ENCODE measurements around the gene EPHB1. TPM values are rescaled to one million over a fixed set of nuclear protein-coding genes. Genes with fewer than 3 reads are reported as not detected.

The EPHB1 gene
- total RNA-seq, 4 donors from 2014 or later = 2.3 to 5.6 (median 4.6) TPM

DNA sequence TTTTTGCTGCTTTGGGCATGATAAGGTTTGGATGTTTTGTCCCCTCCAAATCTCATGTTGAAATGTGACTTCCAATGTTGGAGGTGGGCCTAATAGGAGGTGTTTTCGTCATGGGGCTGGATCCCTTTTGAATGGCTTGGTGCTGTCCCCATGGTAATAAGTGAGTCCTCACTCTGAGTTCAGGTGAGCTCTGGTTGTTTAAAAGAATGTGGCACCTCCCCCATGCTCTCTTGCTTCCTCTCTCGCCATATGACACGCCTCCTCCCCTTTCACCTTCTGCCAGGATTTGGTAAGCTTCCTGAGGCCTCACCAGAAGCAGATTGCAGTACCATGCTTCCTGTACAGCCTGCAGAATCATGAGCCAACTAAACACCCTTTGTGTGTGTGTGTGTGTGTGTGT, 255.5 kb downstream of the EPHB1 start:
- no peaks in the 10 kb centered on the region for H3K36me3 ChIP-seq
- H3K4me3 ChIP-seq (replicated peaks in 1 of 3) = no peak overlapping the region
- no peaks in the 10 kb centered on the region for H3K9me3 ChIP-seq
- DNase-seq = no peak
- intact Hi-C loops (cut with DNase I) = no loop called here
- no peaks in the 10 kb centered on the region for H3K4me1 ChIP-seq
- TF ChIP-seq CTCF (IDR thresholded peaks at IDR 0.05) (no peak), POLR2A (IDR thresholded peaks at IDR 0.05) (no peak)
- WGBS, 2 donors = 89 to 98% methylated on average over 3 of the region's 3 CpGs
- no peaks in the 10 kb centered on the region for H3K27me3 ChIP-seq
- H3K27ac ChIP-seq = no peak overlapping the region

DNA sequence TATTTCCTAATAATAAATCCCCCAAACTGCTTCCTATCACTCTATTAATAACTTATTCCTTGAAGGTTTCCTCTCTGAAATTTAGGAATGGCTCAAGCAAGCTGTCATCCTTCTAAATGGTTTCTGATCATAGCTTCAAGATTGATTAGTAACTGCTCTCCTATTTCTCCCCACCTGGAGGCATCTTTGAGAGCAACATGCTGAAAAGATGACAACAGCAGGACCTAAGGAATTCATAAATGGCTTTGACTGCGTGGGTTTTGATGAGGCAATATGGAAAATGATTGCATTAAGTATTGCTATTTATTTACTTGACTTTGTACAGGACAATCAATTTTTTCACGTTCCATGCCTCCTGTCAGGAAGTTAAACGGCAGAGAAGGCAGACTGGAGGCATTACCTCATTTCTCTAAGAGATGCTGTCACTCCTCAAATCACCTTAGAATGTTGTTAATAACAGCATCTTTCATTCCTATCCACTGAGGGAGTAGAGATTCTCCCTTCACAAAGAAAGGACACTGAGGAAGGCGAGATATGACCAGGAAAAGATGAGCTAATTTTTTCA, 256.4 kb downstream of the EPHB1 start:
- Histone ChIP-seq H3K27me3 (no peaks in the 10 kb centered on the region), H3K4me3 (replicated peaks in 1 of 3) (no peak overlapping the region), H3K27ac (no peak overlapping the region), H3K36me3 (no peaks in the 10 kb centered on the region), H3K9me3 (no peaks in the 10 kb centered on the region), H3K4me1 (no peaks in the 10 kb centered on the region)
- no peak for DNase-seq
- TF ChIP-seq POLR2A (IDR thresholded peaks at IDR 0.05) = no peak
- intact Hi-C loops (cut with DNase I) = no loop called here
- WGBS, 2 donors = 88 to 91% methylated on average over 4 of the region's 4 CpGs

- WGBS, 2 donors = 89 to 94% methylated on average over 5 of the region's 5 CpGs
- Histone ChIP-seq H3K27ac (no peak overlapping the region), H3K27me3 (no peaks in the 10 kb centered on the region), H3K9me3 (no peaks in the 10 kb centered on the region), H3K4me1 (no peaks in the 10 kb centered on the region), H3K36me3 (no peaks in the 10 kb centered on the region), H3K4me3 (replicated peaks in 1 of 3) (no peak overlapping the region)
- DNase-seq = no peak
- TF ChIP-seq POLR2A (IDR thresholded peaks at IDR 0.05) (no peak), CTCF (IDR thresholded peaks at IDR 0.05) (no peak)
- intact Hi-C loops (cut with DNase I) = no loop called here
Observed at GRCh38 chr3:135055449-135055848, 260.4 kb downstream of the EPHB1 start.

GRCh38 chr3:135056084-135056730, 261.1 kb downstream of the EPHB1 start:
- no peaks in the 10 kb centered on the region for H3K9me3 ChIP-seq
- no peaks in the 10 kb centered on the region for H3K4me1 ChIP-seq
- WGBS, 2 donors = 87% methylated on average over 7 of the region's 7 CpGs
- DNase-seq = no peak
- no peaks in the 10 kb centered on the region for H3K27me3 ChIP-seq
- TF ChIP-seq POLR2A (IDR thresholded peaks at IDR 0.05) = no peak
- no peaks in the 10 kb centered on the region for H3K36me3 ChIP-seq
- H3K4me3 ChIP-seq (replicated peaks in 1 of 3) = no peak overlapping the region
- H3K27ac ChIP-seq = no peak overlapping the region
- intact Hi-C loops (cut with DNase I) = no loop called here

DNA sequence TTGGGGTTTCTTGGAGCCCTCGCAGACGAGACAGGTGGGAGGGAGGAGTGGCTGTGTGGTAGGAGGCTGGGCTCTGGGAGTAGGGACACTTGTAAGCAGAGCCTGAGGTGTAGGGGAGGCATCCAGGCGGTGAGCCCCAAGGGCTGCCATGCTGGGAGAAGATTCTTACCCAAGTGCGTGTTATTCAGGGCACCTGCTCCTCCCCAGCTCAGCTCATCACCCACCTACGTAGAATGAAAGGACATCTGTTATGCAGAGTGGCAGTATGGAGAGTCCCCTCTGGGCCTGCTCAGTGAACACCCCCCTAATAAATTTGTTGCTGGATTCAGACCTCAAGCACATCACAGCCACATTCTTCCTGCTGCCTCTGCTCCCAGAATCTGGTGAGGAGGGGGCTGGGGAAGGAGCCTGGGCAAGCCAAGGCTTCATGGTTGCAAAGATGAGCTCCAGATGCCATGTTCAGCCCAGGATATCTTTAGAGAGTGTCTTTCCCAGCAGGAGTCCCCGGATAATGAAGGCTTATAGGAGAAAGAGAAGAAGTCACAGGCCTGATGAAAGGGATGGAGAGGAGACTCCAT, 261.8 kb downstream of the EPHB1 start:
- 86 to 96% methylated on average over 6 of the region's 6 CpGs for WGBS, 2 donors
- intact Hi-C loops (cut with DNase I) = no loop called here

DNA sequence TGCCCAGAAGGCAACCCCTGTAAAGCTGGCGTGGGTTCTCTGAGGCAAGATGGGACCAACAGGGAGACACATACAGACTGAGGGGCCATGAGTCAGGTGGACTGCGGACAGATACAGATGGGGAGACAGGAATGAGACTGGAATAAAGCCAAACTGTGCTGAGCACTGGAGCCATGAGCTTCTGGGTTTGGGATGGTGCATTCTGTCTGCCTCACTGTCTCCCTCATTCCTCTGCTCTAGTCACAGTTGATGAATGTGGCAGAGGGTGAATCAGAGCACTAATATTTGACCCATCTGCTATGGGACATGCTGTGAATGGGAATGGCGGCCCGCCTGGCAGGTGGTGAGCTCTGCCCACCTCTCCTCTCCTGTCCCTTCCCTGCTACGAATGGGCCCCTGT, 262.9 kb downstream of the EPHB1 start:
- no peak for TF ChIP-seq CTCF (IDR thresholded peaks at IDR 0.05)
- TF ChIP-seq POLR2A (IDR thresholded peaks at IDR 0.05) = no peak
- Histone ChIP-seq H3K9me3 (no peaks in the 10 kb centered on the region), H3K36me3 (no peaks in the 10 kb centered on the region), H3K4me3 (replicated peaks in 1 of 3) (no peak overlapping the region), H3K27ac (no peak overlapping the region), H3K4me1 (no peaks in the 10 kb centered on the region), H3K27me3 (no peaks in the 10 kb centered on the region)
- intact Hi-C loops (cut with DNase I) = no loop called here
- no peak for DNase-seq
- 94 to 98% methylated on average over 5 of the region's 5 CpGs for WGBS, 2 donors

More for the DNA sequence above, 261.8 kb downstream of the EPHB1 start:
- H3K27me3 ChIP-seq = no peaks in the 10 kb centered on the region
- H3K27ac ChIP-seq = no peak overlapping the region
- no peaks in the 10 kb centered on the region for H3K9me3 ChIP-seq
- H3K4me3 ChIP-seq (replicated peaks in 1 of 3) = no peak overlapping the region
- TF ChIP-seq POLR2A (IDR thresholded peaks at IDR 0.05) = no peak
- H3K36me3 ChIP-seq = no peaks in the 10 kb centered on the region
- no peak for DNase-seq
- H3K4me1 ChIP-seq = no peaks in the 10 kb centered on the region

Measured in thyroid gland (tissue), 4 donors.